GM19043 (cell line): Measurements from ENCODE around the gene SLC2A6.

ENCODE experiments used
- ATAC-seq: cut with Tn5 transposase; IDR thresholded peaks from one replicate; pipeline ENCODE4 v1.9.1; 2021; ENCODE audit warnings: low read depth; ENCODE audit not compliant: unreplicated experiment

Gene SLC2A6

GRCh38 chr9:133496861-133497842, 18.3 kb upstream of the SLC2A6 start:
- ATAC-seq, result no peak

DNA sequence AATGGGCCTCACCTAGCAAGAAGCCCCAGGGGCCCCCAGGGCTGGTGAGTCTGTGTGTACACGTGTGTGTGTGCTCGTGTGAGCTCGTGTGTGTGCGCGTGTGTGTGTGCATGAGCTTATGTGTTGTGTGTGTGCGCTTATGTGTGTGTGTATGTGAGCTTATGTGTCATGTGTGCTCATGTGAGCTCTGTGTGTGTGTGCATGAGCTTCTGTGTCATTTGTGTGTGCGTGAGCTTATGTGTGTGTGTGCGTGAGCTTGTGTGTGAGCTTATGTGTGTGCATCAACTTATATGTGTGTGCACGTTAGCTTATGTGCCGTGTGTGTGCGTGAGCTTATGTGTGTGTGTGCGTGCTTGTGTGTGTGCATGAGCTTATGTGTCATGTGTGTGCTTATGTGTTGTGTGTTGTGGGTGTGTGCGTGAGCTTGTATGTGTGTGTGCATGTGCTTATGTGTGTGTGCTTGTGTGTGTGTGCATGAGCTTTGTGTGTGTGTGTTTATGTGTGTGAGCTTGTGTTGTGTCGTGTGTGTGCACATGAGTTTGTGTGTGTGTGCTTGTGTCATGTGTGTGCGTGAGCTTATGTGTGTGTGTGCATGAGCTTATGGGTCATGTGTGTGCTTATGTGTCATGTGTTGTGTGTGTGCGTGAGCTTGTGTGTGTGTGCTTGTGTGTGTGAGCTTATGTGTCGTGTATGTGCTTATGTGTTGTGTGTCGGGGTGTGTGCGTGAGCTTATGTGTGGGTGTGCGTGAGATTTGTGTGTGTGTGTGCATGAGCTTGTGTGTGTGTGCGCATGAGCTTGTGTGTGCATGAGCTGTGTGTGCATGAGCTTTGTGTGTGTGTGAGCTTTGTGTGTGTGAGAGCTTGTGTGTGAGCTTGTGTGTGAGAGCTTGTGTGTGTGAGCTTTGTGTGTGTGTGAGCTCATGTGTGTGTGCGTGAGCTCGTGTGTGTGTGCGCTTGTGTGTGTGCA, 16.7 kb upstream of the SLC2A6 start:
- no peak for ATAC-seq

- ATAC-seq, result no peak
Measured at GRCh38 chr9:133494636-133495326, 15.9 kb upstream of the SLC2A6 start.

GRCh38 chr9:133493845-133494540, 15.1 kb upstream of the SLC2A6 start:
- no peak for ATAC-seq

GRCh38 chr9:133493428-133493827, 14.5 kb upstream of the SLC2A6 start:
- no peak for ATAC-seq

DNA sequence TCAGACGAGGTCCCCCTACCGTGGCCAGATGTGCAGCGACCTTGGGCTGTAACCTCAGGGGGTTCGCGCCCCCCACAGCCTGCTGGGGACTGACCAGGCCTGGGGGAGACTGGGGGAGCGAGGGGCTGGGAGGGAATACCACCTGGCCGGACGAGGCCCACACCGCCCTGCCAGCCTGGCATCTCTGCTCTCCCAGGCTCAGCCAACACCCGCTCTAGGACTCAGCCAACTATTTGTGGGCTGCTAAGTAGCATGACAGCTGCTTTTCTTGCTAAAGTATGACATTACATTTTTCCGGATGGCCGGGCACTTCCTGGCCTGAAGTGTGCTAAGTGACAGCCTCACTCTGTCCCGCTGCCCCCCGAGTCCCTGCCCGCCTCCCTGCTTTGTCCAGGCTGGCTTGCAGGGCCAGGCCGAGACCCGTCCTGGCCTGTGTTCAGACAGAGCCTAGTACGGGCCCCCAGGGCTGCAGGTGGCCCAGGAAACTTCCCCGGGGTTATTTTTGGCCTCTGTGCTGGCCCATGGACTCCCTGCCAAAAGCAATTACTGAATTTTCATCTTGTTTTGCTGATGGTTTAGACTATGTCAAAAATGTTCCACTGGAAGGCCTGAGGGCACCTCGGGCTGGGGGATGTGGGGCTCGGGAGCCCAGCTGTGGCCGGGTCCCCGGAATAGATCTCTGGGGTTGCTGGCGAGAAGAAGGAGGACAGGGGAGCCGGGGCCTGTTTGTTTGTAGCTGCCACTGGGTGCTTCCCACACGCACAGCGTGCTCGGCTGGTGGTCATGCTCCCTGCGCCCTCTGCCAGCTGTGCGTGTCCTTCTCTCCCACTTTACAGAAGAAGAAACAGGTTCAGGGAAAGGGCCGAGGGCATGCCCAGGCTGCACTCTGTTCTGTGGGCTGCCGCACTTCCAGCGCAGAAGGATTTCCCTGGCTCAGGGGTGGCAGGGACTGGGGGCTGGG, 13.4 kb upstream of the SLC2A6 start:
- no peak for ATAC-seq

- no peak for ATAC-seq
Measured at GRCh38 chr9:133491656-133491925, 12.7 kb upstream of the SLC2A6 start.

DNA sequence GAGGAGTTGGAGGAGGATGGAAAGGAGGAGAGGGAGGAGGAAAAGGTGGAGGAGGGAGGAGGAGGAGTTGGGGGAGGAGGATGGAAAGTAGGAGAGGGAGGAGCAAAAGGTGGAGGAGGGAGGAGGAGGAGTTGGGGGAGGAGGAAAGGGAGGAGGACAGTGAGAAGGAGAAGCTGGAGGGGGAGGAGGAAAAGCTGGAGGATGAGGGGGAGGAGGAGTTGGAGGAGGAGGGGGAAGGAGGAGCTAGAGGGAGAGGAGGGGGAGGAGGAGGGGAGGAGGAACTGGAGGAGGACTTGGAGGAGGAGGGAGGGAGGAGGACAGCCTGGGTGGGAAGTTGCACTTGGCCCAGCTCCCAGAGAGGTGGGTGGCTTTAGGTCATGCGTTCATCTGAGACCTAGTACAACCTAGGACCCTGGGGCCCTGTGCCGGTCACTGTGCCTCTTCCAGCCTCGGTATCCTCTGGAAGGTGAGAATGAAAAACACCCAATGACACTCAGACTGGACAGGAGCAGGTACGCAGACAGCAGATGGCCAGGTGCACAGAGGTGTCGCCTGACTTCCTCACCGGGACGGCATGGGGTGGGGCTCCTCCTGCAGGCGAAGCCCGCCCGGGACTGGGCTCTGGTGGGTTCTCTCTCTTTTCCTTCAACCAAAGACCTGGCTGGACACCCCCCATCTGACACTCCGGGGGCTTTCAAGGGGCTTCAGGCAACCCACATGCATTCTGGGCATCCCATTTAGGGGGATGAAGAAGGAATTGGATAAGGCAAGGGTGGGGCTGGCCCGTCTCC, 12.2 kb upstream of the SLC2A6 start:
- no peak for ATAC-seq

DNA sequence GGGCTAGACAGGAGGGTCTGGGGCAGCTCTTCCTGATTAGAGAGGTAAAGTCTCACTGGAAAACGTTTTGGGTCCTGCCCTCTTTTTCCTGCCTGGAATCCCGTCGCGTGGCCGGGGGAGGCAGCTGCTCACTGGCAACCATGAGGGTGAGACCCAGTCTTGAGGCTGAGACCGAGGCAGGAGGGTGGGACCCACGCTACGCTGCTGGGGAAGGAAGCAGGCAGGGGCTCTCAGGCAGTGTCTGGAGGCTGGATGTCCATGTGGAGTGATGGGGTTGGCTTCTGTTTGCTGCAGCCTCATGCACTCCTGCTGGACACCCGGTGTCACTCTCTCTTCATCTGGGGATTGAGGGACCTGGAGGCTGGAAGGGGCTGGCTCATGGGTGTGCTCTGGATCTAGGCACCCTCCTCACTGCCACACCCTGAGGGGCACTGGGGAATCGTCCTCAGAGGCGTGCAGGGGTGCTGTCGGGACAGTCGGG, 11.3 kb upstream of the SLC2A6 start:
- no peak for ATAC-seq

DNA sequence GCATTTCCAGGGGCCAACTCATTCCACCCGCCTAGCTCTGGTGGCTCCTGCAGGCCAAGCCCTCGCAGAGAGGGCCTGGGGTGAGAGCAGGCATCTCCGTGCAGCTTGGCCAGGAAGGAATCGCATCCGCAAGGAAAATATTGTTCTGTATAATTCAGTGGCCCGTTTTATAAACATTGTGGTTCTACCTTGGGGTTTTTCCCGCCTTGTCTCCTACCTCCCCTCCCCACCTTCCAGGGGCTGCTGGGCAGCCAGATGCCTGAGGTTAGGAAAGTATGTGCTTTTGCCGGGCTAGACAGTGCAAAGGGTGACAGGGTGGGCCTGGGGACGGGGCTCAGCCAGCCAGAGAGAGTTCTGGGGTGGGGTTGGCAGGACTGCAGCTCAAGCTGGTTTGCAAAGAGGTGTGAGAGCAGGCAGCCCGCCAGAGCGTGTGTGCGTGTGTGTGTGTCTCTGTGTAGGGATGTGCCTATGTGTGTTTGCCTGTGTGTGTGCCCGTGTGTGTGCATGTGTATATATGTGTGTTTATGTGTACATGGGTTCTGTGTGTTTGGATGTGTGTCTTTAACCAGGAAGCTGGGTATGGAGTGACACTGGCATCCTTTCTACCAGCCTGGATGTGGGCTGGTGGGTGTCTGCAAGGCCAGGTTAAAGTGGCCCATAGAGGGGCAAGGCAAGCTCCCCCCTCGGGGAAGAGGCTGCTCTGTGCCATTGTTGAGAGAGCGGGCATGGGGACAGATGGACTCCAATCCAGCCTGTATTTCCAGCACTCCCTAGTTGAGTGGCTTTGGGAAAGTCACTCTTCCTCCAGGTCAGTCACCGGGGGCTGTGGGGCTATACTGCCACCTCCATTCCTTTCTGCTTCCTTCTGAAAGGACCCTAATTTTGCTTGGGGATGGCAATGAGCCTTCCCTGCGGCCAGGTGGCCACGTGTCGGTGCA, 10.6 kb upstream of the SLC2A6 start:
- no peak for ATAC-seq

DNA sequence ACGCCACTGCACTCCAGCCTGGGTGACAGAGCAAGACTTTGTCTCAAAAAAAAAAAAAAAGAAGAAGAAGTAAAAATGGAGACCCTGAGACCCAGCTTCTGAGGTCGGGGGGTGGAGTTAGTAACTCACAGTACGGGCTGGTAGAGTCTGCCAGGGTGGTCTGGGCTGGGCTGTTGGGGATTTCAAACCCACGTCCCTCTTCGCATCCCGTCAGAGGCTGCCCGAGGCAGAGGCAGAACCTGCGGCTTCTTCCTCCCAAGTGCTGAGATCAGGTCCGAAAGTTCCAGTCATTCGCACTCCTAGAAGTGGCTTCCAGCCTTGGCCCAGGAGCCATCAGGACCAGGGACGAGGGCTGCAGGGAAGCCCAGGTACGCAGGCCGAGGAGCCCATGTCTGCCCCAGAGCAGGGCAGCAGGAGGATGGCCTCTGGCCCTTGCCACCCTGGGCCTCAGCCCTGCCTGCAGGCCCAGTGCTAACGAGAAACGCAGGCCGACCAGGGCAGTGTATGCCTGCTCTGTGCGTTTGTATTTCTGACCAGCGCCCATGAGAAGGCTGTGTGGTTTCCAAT, 9.9 kb upstream of the SLC2A6 start:
- ATAC-seq, result no peak

- ATAC-seq, result no peak
Measured at GRCh38 chr9:133487331-133487725, 8.4 kb upstream of the SLC2A6 start.

GRCh38 chr9:133485531-133486260, 6.8 kb upstream of the SLC2A6 start:
- ATAC-seq, result no peak

DNA sequence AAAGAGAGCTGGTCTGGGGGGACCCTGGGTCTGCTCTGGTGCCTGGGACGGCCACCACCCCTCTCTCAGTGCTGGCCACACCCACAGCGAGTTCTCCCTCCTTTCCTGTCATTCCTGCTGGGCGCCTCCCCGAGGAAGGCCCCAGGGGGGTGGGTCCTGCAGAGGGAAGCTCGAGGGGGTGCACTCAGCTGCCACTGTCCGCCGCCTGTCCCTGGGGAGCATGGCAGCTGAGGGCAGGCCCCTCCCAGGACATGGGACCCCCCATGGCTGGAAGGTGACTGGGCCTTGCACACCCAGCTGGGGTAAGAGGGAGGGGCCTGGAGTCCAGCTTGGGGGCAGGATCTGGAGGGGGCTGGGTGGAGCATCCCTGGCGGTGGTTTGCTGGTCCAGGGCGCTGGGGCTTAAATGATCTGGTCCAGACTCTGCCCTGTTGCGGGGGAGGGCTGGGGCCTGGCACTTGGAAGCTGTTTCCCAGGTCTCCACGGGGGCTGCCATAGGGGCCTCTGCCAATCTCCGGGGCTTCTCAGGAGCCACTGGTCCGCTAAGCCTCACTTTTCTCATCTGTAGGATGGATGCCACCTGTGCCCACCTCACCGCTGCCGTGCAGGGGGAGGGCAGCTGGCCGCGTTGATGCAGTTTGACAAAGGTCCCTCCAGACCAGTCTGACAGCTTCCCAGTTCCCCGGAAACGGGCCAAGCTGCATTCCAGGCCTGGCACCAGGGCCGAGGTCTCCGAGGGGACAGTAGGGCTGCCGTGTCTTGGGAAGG, 6.0 kb upstream of the SLC2A6 start:
- ATAC-seq, result no peak

- ATAC-seq, result no peak
Measured at GRCh38 chr9:133483611-133484010, 4.7 kb upstream of the SLC2A6 start.
